Caco-2 (cell line): ENCODE measurements around the gene TLR2. TPM values are rescaled to one million over a fixed set of nuclear protein-coding genes. Genes with fewer than 3 reads are reported as not detected.

ENCODE experiments used
- BruUV-seq: library from RNA; stranded (reverse); fragments of 400-500 nt; replicated peaks from 2 replicates; lab custom pipeline; 2021; lab: Mats Ljungman, UMichigan
- CTCF ChIA-PET: fragments of 300-600 bp; sonication (Branson Sonifier 250); formaldehyde crosslinking; loops from one replicate; lab custom pipeline; 2022; ENCODE audit warnings: antibody characterized with exemption; lab: Charles Lee
- POLR2A ChIA-PET: fragments of 300-600 bp; sonication (Branson Sonifier 250); formaldehyde crosslinking; loops from one replicate; lab custom pipeline; 2022; ENCODE audit warnings: antibody characterized with exemption; lab: Charles Lee
- DNase-seq, 2 experiments: peaks; one replicate each; pipeline versions ENCODE4 v3.0.0 to v3.0.0-alpha.2; 2020 to 2022
- H3K27me3 ChIP-seq: replicated peaks from 2 replicates; pipeline ENCODE4 v1.6.0; 2011; ENCODE audit warnings: low read length; ENCODE audit not compliant: control insufficient read depth, insufficient read depth
- H3K36me3 ChIP-seq: 2 replicates; pipeline ENCODE4 v1.5.1; 2011; ENCODE audit warnings: low read length; ENCODE audit not compliant: control insufficient read depth, insufficient read depth
- H3K4me1 ChIP-seq: fragments of 250-450 bp; sonication (Bioruptor Pico); 2 replicates; pipeline ENCODE4 v1.5.1; 2020; ENCODE audit warnings: mild to moderate bottlenecking
- H3K4me3 ChIP-seq: 2 replicates; pipeline ENCODE4 v1.5.1; 2011; ENCODE audit warnings: low read depth, mild to moderate bottlenecking, control low read depth, low read length
- H3K9me3 ChIP-seq: fragments of 250-450 bp; sonication (Bioruptor Pico); 2 replicates; pipeline ENCODE4 v1.5.1; 2020; ENCODE audit warnings: mild to moderate bottlenecking, moderate library complexity
- H3K27ac Mint-ChIP-seq: one replicate; pipeline ENCODE4 v1.8.0; 2022; ENCODE audit warnings: mixed read lengths; ENCODE audit not compliant: unreplicated experiment
- H3K27me3 Mint-ChIP-seq: one replicate; pipeline ENCODE4 v1.8.0; 2022; ENCODE audit warnings: mixed read lengths; ENCODE audit not compliant: insufficient read depth, unreplicated experiment
- H3K36me3 Mint-ChIP-seq: one replicate; pipeline ENCODE4 v1.8.0; 2022; ENCODE audit warnings: mild to moderate bottlenecking, mixed read lengths; ENCODE audit not compliant: insufficient read depth, unreplicated experiment
- H3K4me1 Mint-ChIP-seq: one replicate; pipeline ENCODE4 v1.8.0; 2022; ENCODE audit warnings: low read depth, mixed read lengths; ENCODE audit not compliant: unreplicated experiment
- H3K4me3 Mint-ChIP-seq: one replicate; pipeline ENCODE4 v1.8.0; 2022; ENCODE audit warnings: mild to moderate bottlenecking, moderate library complexity, mixed read lengths; ENCODE audit not compliant: unreplicated experiment
- H3K9me3 Mint-ChIP-seq: one replicate; pipeline ENCODE4 v1.8.0; 2022; ENCODE audit warnings: mixed read lengths; ENCODE audit not compliant: unreplicated experiment
- intact Hi-C: fragments of 100-400 bp; cut with micrococcal nuclease; formaldehyde crosslinking; loops from one replicate; pipeline ENCODE4 v1.10.0; 2022; ENCODE audit not compliant: unreplicated experiment
- total RNA-seq: library from RNA; stranded (reverse); gene quantifications from 2 replicates; pipeline ENCODE4 v1.2.3, GENCODE V29; 2022
- TF ChIP-seq, protein P1 (sequence below), 2 experiments: fragments of 200-600 bp in 1 of 2; IDR thresholded peaks; 1 replicate in 1 of 2; 2 replicates in 1 of 2; pipeline versions ENCODE4 v1.5.1 to v1.8.0; 2011 to 2022; ENCODE audit warnings: antibody characterized with exemption in 1 of 2, control low read depth in 1 of 2, inconsistent platforms in 1 of 2, low read depth in 1 of 2, low read length in 1 of 2, mild to moderate bottlenecking in 1 of 2, moderate library complexity in 1 of 2; ENCODE audit not compliant: insufficient read depth in 1 of 2, severe bottlenecking in 1 of 2, unreplicated experiment in 1 of 2

TLR2 gene
- total RNA-seq, 1 experiment from 2014 or later: 11.0 TPM

DNA sequence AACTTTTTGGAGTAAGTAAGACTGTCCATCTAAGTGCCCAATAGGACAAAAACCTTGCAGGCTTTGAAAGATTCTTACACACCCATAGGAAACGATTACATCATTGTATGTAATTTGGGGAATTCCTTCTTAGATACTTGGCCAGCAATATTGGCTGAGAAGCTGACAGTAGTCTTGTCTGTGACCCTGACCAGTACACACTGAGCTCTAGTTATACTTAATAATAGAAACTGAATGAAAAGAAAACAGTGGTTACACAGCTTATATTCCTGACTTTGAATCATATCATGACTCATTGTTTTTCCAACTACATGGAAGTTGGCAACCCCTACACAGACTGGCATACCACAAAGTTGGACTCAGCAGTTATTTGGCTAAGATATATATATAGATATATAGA is 7.1 kb upstream of the TLR2 start:
- H3K4me3 Mint-ChIP-seq: no peak overlapping the region
- no peaks in the 10 kb centered on the region for H3K36me3 Mint-ChIP-seq
- H3K27me3 Mint-ChIP-seq: peaks cover 3% of the 10 kb centered on the region
- H3K27me3 ChIP-seq: no peaks in the 10 kb centered on the region
- no peak overlapping the region for H3K4me3 ChIP-seq
- no peaks in the 10 kb centered on the region for H3K9me3 Mint-ChIP-seq
- no TSS peak for BruUV-seq
- no peaks in the 10 kb centered on the region for H3K4me1 ChIP-seq
- intact Hi-C loops: no loop called here
- no peaks in the 10 kb centered on the region for H3K4me1 Mint-ChIP-seq
- POLR2A ChIA-PET: no interaction called here
- H3K27ac Mint-ChIP-seq: no peak overlapping the region
- CTCF ChIA-PET: no interaction called here
- TF ChIP-seq, protein P1, sequence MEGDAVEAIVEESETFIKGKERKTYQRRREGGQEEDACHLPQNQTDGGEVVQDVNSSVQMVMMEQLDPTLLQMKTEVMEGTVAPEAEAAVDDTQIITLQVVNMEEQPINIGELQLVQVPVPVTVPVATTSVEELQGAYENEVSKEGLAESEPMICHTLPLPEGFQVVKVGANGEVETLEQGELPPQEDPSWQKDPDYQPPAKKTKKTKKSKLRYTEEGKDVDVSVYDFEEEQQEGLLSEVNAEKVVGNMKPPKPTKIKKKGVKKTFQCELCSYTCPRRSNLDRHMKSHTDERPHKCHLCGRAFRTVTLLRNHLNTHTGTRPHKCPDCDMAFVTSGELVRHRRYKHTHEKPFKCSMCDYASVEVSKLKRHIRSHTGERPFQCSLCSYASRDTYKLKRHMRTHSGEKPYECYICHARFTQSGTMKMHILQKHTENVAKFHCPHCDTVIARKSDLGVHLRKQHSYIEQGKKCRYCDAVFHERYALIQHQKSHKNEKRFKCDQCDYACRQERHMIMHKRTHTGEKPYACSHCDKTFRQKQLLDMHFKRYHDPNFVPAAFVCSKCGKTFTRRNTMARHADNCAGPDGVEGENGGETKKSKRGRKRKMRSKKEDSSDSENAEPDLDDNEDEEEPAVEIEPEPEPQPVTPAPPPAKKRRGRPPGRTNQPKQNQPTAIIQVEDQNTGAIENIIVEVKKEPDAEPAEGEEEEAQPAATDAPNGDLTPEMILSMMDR (IDR thresholded peaks at IDR 0.05; ENCODE audit: insufficient read depth in 1 of 2, low read depth in 1 of 2, low read length in 1 of 2, severe bottlenecking in 1 of 2, unreplicated experiment in 1 of 2): no peak
- no peaks in the 10 kb centered on the region for H3K36me3 ChIP-seq
- DNase-seq: no peak
- 0 out of 2 replicates have a peak, but pooled peaks cover 3% of the 10 kb centered on the region for H3K9me3 ChIP-seq

DNA sequence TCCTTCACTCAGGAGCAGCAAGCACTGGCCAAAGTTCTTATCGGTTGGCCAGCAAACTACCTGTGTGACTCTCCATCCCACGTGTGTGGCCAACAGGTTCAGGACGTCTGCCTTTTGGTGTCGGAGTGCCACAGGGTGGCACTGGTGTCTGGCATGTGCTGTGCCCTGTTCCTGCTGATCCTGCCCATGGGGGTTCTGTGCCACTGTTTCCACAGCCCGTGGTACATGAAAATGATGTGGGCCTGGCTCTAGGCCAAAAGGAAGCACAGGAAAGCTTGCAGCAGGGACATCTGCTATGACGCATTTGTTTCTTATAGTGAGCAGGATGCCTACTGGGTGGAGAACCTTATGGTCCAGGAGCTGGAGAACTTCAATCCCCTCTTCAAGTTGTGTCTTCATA is 4.6 kb upstream of the TLR2 start:
- intact Hi-C loops: no loop called here
- H3K27ac Mint-ChIP-seq: no peak overlapping the region
- TF ChIP-seq, protein P1 (IDR thresholded peaks at IDR 0.05; ENCODE audit: insufficient read depth in 1 of 2, low read depth in 1 of 2, low read length in 1 of 2, severe bottlenecking in 1 of 2, unreplicated experiment in 1 of 2): no peak
- H3K27me3 Mint-ChIP-seq: peaks cover 3% of the 10 kb centered on the region
- Histone ChIP-seq H3K4me3 (no peak overlapping the region), H3K36me3 (no peaks in the 10 kb centered on the region), H3K27me3 (no peaks in the 10 kb centered on the region), H3K9me3 (0 out of 2 replicates have a peak, but pooled peaks cover 3% of the 10 kb centered on the region), H3K4me1 (no peaks in the 10 kb centered on the region)
- DNase-seq: no peak
- ChIA-PET CTCF (no interaction called here), POLR2A (no interaction called here)
- BruUV-seq: no TSS peak
- H3K36me3 Mint-ChIP-seq: peaks cover 4% of the 10 kb centered on the region
- no peaks in the 10 kb centered on the region for H3K4me1 Mint-ChIP-seq
- H3K9me3 Mint-ChIP-seq: no peaks in the 10 kb centered on the region
- H3K4me3 Mint-ChIP-seq: no peak overlapping the region

DNA sequence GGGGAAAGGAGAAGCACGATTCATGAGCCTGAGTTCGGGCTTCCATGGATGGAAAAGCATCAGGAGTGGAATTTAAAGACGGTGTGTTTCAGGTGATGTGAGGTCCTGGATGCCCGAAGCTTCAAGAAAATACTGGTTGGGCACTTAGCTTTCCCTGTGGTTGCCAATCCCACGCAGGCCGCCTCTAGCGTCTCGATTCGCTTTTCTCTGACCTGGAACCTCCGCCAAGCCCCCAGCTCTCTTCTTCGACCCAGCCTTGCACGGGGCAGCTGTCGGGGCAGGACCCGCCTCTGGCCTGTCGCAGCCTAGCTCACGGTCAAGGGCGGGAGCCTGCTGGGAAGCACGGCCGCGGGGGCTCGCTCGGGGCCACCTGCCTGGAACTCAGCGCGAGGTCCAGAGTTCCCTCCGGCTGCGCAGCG is 308 bp upstream of the TLR2 start:
- peak overlapping the region; percentile 49 for H3K4me3 ChIP-seq
- no peak overlapping the region for H3K27ac Mint-ChIP-seq

More for the DNA sequence above, 308 bp upstream of the TLR2 start:
- Mint-ChIP-seq H3K4me3 (peak overlapping the region; percentile 77), H3K27me3 (no peaks in the 10 kb centered on the region), H3K4me1 (peaks cover 8% of the 10 kb centered on the region), H3K9me3 (peaks cover 10% of the 10 kb centered on the region), H3K36me3 (peaks cover 4% of the 10 kb centered on the region)
- H3K9me3 ChIP-seq: peaks cover 25% of the 10 kb centered on the region
- no peaks in the 10 kb centered on the region for H3K27me3 ChIP-seq
- H3K4me1 ChIP-seq: no peaks in the 10 kb centered on the region
- ChIA-PET POLR2A (no interaction called here), CTCF (interaction anchor here (2.0 kb wide), 1 partner anchor 66 kb away, joined by 5 read pairs; no protein-coding TSS in a partner anchor)
- H3K36me3 ChIP-seq: no peaks in the 10 kb centered on the region
- TF ChIP-seq, protein P1 (IDR thresholded peaks at IDR 0.05; ENCODE audit: insufficient read depth in 1 of 2, low read depth in 1 of 2, low read length in 1 of 2, severe bottlenecking in 1 of 2, unreplicated experiment in 1 of 2): no peak
- no TSS peak for BruUV-seq
- intact Hi-C loops: loop anchor here (2.0 kb wide), 1 partner anchor 67 kb away; no protein-coding TSS in a partner anchor
- no peak for DNase-seq
